Activated CD4-positive, alpha-beta memory T cell treated with anti-CD3 and anti-CD28 coated beads, Interleukin-2, amount 10 ng/mL, durations not matched to agents 7 days and 5 days (primary cell): ENCODE measurements around the gene AXL. TPM values are rescaled to one million over a fixed set of nuclear protein-coding genes. Genes with fewer than 3 reads are reported as not detected.

Experiments
- CTCF ChIA-PET: fragments of 350-600 bp; sonication (Branson Sonifier 250); formaldehyde crosslinking; loops from one replicate; lab custom pipeline; 2021; ENCODE audit warnings: antibody characterized with exemption, inconsistent platforms; lab: Charles Lee
- POLR2A ChIA-PET: fragments of 350-600 bp; sonication (Branson Sonifier 250); formaldehyde crosslinking; loops from one replicate; lab custom pipeline; 2021; ENCODE audit warnings: antibody characterized with exemption; lab: Charles Lee
- DNase-seq: peaks from one replicate; pipeline ENCODE4 v3.0.0-alpha.2; 2020
- H3K27ac Mint-ChIP-seq: one replicate; pipeline ENCODE4 v1.8.0; 2021; ENCODE audit warnings: mild to moderate bottlenecking, mixed read lengths
- H3K27me3 Mint-ChIP-seq: one replicate; pipeline ENCODE4 v1.8.0; 2021; ENCODE audit warnings: mixed read lengths
- H3K36me3 Mint-ChIP-seq: one replicate; pipeline ENCODE4 v1.8.0; 2021; ENCODE audit warnings: low read depth, mixed read lengths
- H3K4me1 Mint-ChIP-seq: one replicate; pipeline ENCODE4 v1.8.0; 2021; ENCODE audit warnings: mixed read lengths
- H3K4me3 Mint-ChIP-seq: one replicate; pipeline ENCODE4 v1.8.0; 2021; ENCODE audit warnings: mild to moderate bottlenecking, mixed read lengths
- H3K9me3 Mint-ChIP-seq: one replicate; pipeline ENCODE4 v1.8.0; 2021; ENCODE audit warnings: mixed read lengths
- total RNA-seq, 2 experiments: library from RNA; stranded (reverse); gene quantifications; one replicate each; pipeline ENCODE4 v1.2.3, GENCODE V29; 2021

Gene AXL
- total RNA-seq, 2 experiments from 2014 or later: 0.55 to 0.60 TPM

GRCh38 chr19:41232686-41233085 is 13.7 kb downstream of the AXL start:
- no peak overlapping the region for H3K4me3 Mint-ChIP-seq
- POLR2A ChIA-PET: no interaction called here
- no peak overlapping the region for H3K27ac Mint-ChIP-seq
- H3K36me3 Mint-ChIP-seq: no peaks in the 10 kb centered on the region
- no peaks in the 10 kb centered on the region for H3K9me3 Mint-ChIP-seq
- H3K4me1 Mint-ChIP-seq: peaks cover 5% of the 10 kb centered on the region
- DNase-seq: no peak
- no peaks in the 10 kb centered on the region for H3K27me3 Mint-ChIP-seq
- CTCF ChIA-PET: interaction anchor here (0.6 kb wide), 1 partner anchor 927 kb away, joined by 3 read pairs; no protein-coding TSS in a partner anchor

- Mint-ChIP-seq H3K27me3 (no peaks in the 10 kb centered on the region), H3K27ac (no peak overlapping the region), H3K9me3 (no peaks in the 10 kb centered on the region), H3K36me3 (no peaks in the 10 kb centered on the region), H3K4me3 (no peak overlapping the region), H3K4me1 (no peaks in the 10 kb centered on the region)
- ChIA-PET CTCF (interaction anchor here (1.0 kb wide), 1 partner anchor 28 kb away, joined by 3 read pairs; no protein-coding TSS in a partner anchor), POLR2A (interaction anchor here (0.6 kb wide), 1 partner anchor 29 kb away, joined by 3 read pairs; no protein-coding TSS in a partner anchor)
- DNase-seq: no peak
These were observed 14.8 kb downstream of the AXL start for GRCh38 chr19:41233748-41234240.

GRCh38 chr19:41234512-41235168 is 15.6 kb downstream of the AXL start:
- ChIA-PET POLR2A (no interaction called here), CTCF (no interaction called here)

GRCh38 chr19:41235480-41235879 is 16.5 kb downstream of the AXL start:
- POLR2A ChIA-PET: no interaction called here
- no peak for DNase-seq
- Mint-ChIP-seq H3K9me3 (no peaks in the 10 kb centered on the region), H3K4me1 (peaks cover 4% of the 10 kb centered on the region), H3K4me3 (no peak overlapping the region), H3K36me3 (no peaks in the 10 kb centered on the region), H3K27ac (no peak overlapping the region), H3K27me3 (no peaks in the 10 kb centered on the region)
- CTCF ChIA-PET: no interaction called here

More at GRCh38 chr19:41234512-41235168, 15.6 kb downstream of the AXL start:
- no peaks in the 10 kb centered on the region for H3K36me3 Mint-ChIP-seq
- H3K9me3 Mint-ChIP-seq: no peaks in the 10 kb centered on the region
- H3K27ac Mint-ChIP-seq: no peak overlapping the region
- no peak overlapping the region for H3K4me3 Mint-ChIP-seq
- DNase-seq: no peak
- peaks cover 4% of the 10 kb centered on the region for H3K4me1 Mint-ChIP-seq
- H3K27me3 Mint-ChIP-seq: no peaks in the 10 kb centered on the region

- no peak overlapping the region for H3K27ac Mint-ChIP-seq
- CTCF ChIA-PET: no interaction called here
These were observed 19.2 kb downstream of the AXL start for GRCh38 chr19:41238244-41238643.

GRCh38 chr19:41239363-41239762 is 20.3 kb downstream of the AXL start:
- ChIA-PET CTCF (no interaction called here), POLR2A (no interaction called here)
- Mint-ChIP-seq H3K9me3 (no peaks in the 10 kb centered on the region), H3K4me1 (peaks cover 4% of the 10 kb centered on the region), H3K27ac (no peak overlapping the region), H3K27me3 (no peaks in the 10 kb centered on the region), H3K4me3 (no peak overlapping the region), H3K36me3 (no peaks in the 10 kb centered on the region)
- DNase-seq: no peak

More at GRCh38 chr19:41238244-41238643, 19.2 kb downstream of the AXL start:
- no peak for DNase-seq
- Mint-ChIP-seq H3K9me3 (no peaks in the 10 kb centered on the region), H3K4me3 (no peak overlapping the region), H3K4me1 (peaks cover 4% of the 10 kb centered on the region), H3K27me3 (no peaks in the 10 kb centered on the region), H3K36me3 (no peaks in the 10 kb centered on the region)
- POLR2A ChIA-PET: no interaction called here

GRCh38 chr19:41239961-41240574 is 21.0 kb downstream of the AXL start:
- peaks cover 4% of the 10 kb centered on the region for H3K4me1 Mint-ChIP-seq
- POLR2A ChIA-PET: no interaction called here

GRCh38 chr19:41241859-41242258 is 22.8 kb downstream of the AXL start:
- peaks cover 4% of the 10 kb centered on the region for H3K4me1 Mint-ChIP-seq
- ChIA-PET POLR2A (no interaction called here), CTCF (interaction anchor here (0.9 kb wide), 1 partner anchor 38 kb away, joined by 3 read pairs; no protein-coding TSS in a partner anchor)
- no peaks in the 10 kb centered on the region for H3K36me3 Mint-ChIP-seq
- no peaks in the 10 kb centered on the region for H3K27me3 Mint-ChIP-seq
- DNase-seq: no peak
- no peaks in the 10 kb centered on the region for H3K9me3 Mint-ChIP-seq
- H3K27ac Mint-ChIP-seq: no peak overlapping the region
- H3K4me3 Mint-ChIP-seq: no peak overlapping the region

More at GRCh38 chr19:41239961-41240574, 21.0 kb downstream of the AXL start:
- CTCF ChIA-PET: no interaction called here
- Mint-ChIP-seq H3K4me3 (no peak overlapping the region), H3K27ac (no peak overlapping the region), H3K36me3 (no peaks in the 10 kb centered on the region), H3K27me3 (no peaks in the 10 kb centered on the region), H3K9me3 (no peaks in the 10 kb centered on the region)
- no peak for DNase-seq

- H3K36me3 Mint-ChIP-seq: no peaks in the 10 kb centered on the region
- POLR2A ChIA-PET: no interaction called here
- no peak overlapping the region for H3K4me3 Mint-ChIP-seq
- peaks cover 4% of the 10 kb centered on the region for H3K4me1 Mint-ChIP-seq
- H3K27ac Mint-ChIP-seq: no peak overlapping the region
- H3K27me3 Mint-ChIP-seq: no peaks in the 10 kb centered on the region
- no peaks in the 10 kb centered on the region for H3K9me3 Mint-ChIP-seq
- no peak for DNase-seq
- CTCF ChIA-PET: interaction anchor here (0.7 kb wide), 1 partner anchor 552 kb away, joined by 3 read pairs; no protein-coding TSS in a partner anchor
These were observed 25.1 kb downstream of the AXL start for GRCh38 chr19:41244117-41244516.

GRCh38 chr19:41245843-41246242 is 26.8 kb downstream of the AXL start:
- DNase-seq: no peak
- Mint-ChIP-seq H3K4me1 (no peaks in the 10 kb centered on the region), H3K27ac (no peak overlapping the region), H3K4me3 (no peak overlapping the region), H3K9me3 (no peaks in the 10 kb centered on the region), H3K27me3 (no peaks in the 10 kb centered on the region), H3K36me3 (no peaks in the 10 kb centered on the region)
- CTCF ChIA-PET: no interaction called here
- POLR2A ChIA-PET: no interaction called here

GRCh38 chr19:41248895-41249294 is 29.9 kb downstream of the AXL start:
- DNase-seq: no peak
- H3K27me3 Mint-ChIP-seq: peaks cover 6% of the 10 kb centered on the region
- CTCF ChIA-PET: interaction anchor here (1.1 kb wide), 1 partner anchor 44 kb away, joined by 3 read pairs; no protein-coding TSS in a partner anchor
- H3K4me1 Mint-ChIP-seq: no peaks in the 10 kb centered on the region
- POLR2A ChIA-PET: interaction anchor here (1.4 kb wide), 1 partner anchor 14 kb away, joined by 5 read pairs; no protein-coding TSS in a partner anchor
- H3K27ac Mint-ChIP-seq: no peak overlapping the region
- no peaks in the 10 kb centered on the region for H3K36me3 Mint-ChIP-seq
- no peak overlapping the region for H3K4me3 Mint-ChIP-seq
- H3K9me3 Mint-ChIP-seq: no peaks in the 10 kb centered on the region

- Mint-ChIP-seq H3K27me3 (peaks cover 6% of the 10 kb centered on the region), H3K27ac (no peak overlapping the region), H3K4me1 (no peaks in the 10 kb centered on the region), H3K36me3 (no peaks in the 10 kb centered on the region), H3K9me3 (no peaks in the 10 kb centered on the region), H3K4me3 (no peak overlapping the region)
- no peak for DNase-seq
- POLR2A ChIA-PET: interaction anchor here (1.4 kb wide), 1 partner anchor 13 kb away, joined by 5 read pairs; no protein-coding TSS in a partner anchor
- CTCF ChIA-PET: interaction anchor here (0.5 kb wide), 1 partner anchor 89 kb away, joined by 3 read pairs; no protein-coding TSS in a partner anchor
These were observed 30.8 kb downstream of the AXL start for GRCh38 chr19:41249707-41250423.

GRCh38 chr19:41253660-41254059 is 34.6 kb downstream of the AXL start:
- ChIA-PET POLR2A (no interaction called here), CTCF (interaction anchor here (1.7 kb wide), 1 partner anchor 9 kb away, joined by 4 read pairs; no protein-coding TSS in a partner anchor)
- DNase-seq: no peak
- H3K27me3 Mint-ChIP-seq: peaks cover 9% of the 10 kb centered on the region
- H3K4me1 Mint-ChIP-seq: no peaks in the 10 kb centered on the region
- no peak overlapping the region for H3K27ac Mint-ChIP-seq
- H3K36me3 Mint-ChIP-seq: no peaks in the 10 kb centered on the region
- H3K4me3 Mint-ChIP-seq: no peak overlapping the region
- no peaks in the 10 kb centered on the region for H3K9me3 Mint-ChIP-seq
